Peyer's patch (tissue), 4 donors: ENCODE measurements around the gene REEP6.

ENCODE experiments used
- POLR2A ChIP-seq, 2 donors: fragments of 450-650 bp; IDR thresholded peaks; one replicate each; pipeline ENCODE4 v1.5.1; 2017; ENCODE audit warnings: antibody characterized with exemption in 2 of 2, mild to moderate bottlenecking in 2 of 2, moderate library complexity in 2 of 2
- TF ChIP-seq, protein P1 (sequence below), 6 experiments: fragments of 450-650 bp in 4 of 6; fragments of 200-600 bp in 2 of 6; sonication (generic) in 1 of 6; IDR thresholded peaks; one replicate each; pipeline ENCODE4 v1.5.1; 2017 to 2019; ENCODE audit warnings: antibody characterized with exemption in 6 of 6, mild to moderate bottlenecking in 3 of 6, moderate library complexity in 1 of 6

DNA sequence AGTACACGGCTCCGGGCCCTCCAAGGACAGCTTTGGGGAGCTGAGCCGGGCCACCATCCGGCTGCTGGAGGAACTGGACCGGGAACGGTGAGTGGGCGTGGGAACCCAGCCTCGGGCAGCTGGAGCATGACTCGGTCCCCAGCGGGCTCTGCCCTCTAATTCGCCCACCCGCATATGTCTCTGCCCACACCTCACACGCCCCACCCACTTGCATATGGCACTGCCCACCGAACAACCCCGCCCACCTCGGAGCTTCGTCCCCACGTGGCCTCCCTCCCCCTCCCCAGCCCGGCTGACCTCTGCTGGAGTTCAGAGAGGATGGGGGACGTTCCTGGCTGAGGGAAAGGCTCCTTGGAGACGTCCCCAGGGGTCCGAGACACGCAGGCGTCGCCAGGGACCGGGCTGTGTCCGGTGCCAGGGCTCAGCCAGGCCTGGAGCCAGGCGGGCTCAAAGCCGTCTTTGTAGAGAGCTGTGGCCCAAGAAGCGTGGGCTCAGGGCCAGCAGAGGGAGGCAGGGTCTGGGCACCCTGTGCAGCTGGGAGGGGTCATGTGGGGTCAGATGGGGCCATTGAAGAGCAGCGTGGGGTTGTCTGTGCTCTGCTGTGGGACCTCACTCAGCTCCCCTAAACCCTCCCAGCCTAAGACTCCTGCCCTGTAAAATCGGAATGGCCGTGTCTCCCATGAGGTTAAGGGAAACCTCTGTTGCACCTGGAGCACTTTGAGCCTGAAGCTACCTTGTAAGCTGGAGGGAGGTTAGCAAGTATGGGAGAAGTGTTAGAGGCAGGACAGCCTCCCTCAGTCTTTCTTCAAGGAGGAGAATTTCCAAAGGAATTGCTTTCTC, 37.2 kb upstream of the REEP6 start:
- TF ChIP-seq, protein P1, sequence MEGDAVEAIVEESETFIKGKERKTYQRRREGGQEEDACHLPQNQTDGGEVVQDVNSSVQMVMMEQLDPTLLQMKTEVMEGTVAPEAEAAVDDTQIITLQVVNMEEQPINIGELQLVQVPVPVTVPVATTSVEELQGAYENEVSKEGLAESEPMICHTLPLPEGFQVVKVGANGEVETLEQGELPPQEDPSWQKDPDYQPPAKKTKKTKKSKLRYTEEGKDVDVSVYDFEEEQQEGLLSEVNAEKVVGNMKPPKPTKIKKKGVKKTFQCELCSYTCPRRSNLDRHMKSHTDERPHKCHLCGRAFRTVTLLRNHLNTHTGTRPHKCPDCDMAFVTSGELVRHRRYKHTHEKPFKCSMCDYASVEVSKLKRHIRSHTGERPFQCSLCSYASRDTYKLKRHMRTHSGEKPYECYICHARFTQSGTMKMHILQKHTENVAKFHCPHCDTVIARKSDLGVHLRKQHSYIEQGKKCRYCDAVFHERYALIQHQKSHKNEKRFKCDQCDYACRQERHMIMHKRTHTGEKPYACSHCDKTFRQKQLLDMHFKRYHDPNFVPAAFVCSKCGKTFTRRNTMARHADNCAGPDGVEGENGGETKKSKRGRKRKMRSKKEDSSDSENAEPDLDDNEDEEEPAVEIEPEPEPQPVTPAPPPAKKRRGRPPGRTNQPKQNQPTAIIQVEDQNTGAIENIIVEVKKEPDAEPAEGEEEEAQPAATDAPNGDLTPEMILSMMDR (IDR thresholded peaks at IDR 0.05) = no peak
- no peak for TF ChIP-seq POLR2A (IDR thresholded peaks at IDR 0.05)
